IMR-90 (cell line): ENCODE results near the gene GLT8D2.

Experiments
- CEBPB ChIP-seq: IDR thresholded peaks from 2 replicates; pipeline ENCODE4 v1.6.1; 2012; ENCODE audit warnings: low read depth, low read length, improper control_type of control experiment
- CTCF ChIP-seq: conservative IDR thresholded peaks from 2 replicates; pipeline ENCODE4 v1.5.1; 2012; ENCODE audit warnings: mild to moderate bottlenecking, low read depth, low read length, improper control_type of control experiment

GRCh38 chr12:104010606-104011169 lies 39.3 kb downstream of the GLT8D2 start:
- no peak for TF ChIP-seq CTCF
- no peak for TF ChIP-seq CEBPB
